Activated naive CD4-positive, alpha-beta T cell (primary cell): ENCODE data around the gene CIDEB.
A peak's percentile ranks its signal among the peaks of the same experiment; 100 is the strongest.

Source experiments
- DNase-seq, 4 experiments: peaks; one replicate each; lab custom pipeline; 2025; lab: John Stamatoyannopoulos, UW

The CIDEB gene

GRCh38 chr14:24312736-24313507, 5.1 kb upstream of the CIDEB start:
- DNase-seq, result no peak

GRCh38 chr14:24311837-24312615, 4.2 kb upstream of the CIDEB start:
- DNase-seq, result no peak

GRCh38 chr14:24310646-24311604, 3.1 kb upstream of the CIDEB start, which contains the start of gene LTB4R:
Gene LTB4R (plus strand): TSS chr14:24311502. CDS start chr14:24315652, 4,150 bp downstream.
- DNase-seq, result peak in 3 of 4 experiments; percentile 29 to 66 (median 48)

- DNase-seq, result no peak
Measured at GRCh38 chr14:24310265-24310645, 2.5 kb upstream of the CIDEB start.

GRCh38 chr14:24309538-24310264, 1.9 kb upstream of the CIDEB start, which contains the start of gene LTB4R2:
Gene LTB4R2 (plus strand): TSS chr14:24310140. CDS start chr14:24310665, 525 bp downstream.
- no peak for DNase-seq

- no peak for DNase-seq
Measured at GRCh38 chr14:24308342-24309124, 756 bp upstream of the CIDEB start.

- DNase-seq, result no peak
Measured at GRCh38 chr14:24307156-24307574, 612 bp downstream of the CIDEB start.

GRCh38 chr14:24304019-24304387, 3.8 kb downstream of the CIDEB start:
- DNase-seq, result no peak

- no peak for DNase-seq
Measured at GRCh38 chr14:24300326-24300980, 7.3 kb downstream of the CIDEB start.

- DNase-seq, result peak; percentile 82 to 90 (median 87)
Measured at GRCh38 chr14:24299255-24300191, 8.3 kb downstream of the CIDEB start, which contains the start of the genes DHRS1 and NOP9. Gene DHRS1 (minus strand): TSS chr14:24299780. CDS start chr14:24299106, 674 bp downstream. Gene NOP9 (plus strand): TSS chr14:24299850. CDS start chr14:24299955, 105 bp downstream.

GRCh38 chr14:24298892-24299254, 8.9 kb downstream of the CIDEB start:
- no peak for DNase-seq

- DNase-seq, result no peak
Measured at GRCh38 chr14:24297190-24297964, 10.4 kb downstream of the CIDEB start.

GRCh38 chr14:24296341-24297157, 11.2 kb downstream of the CIDEB start:
- DNase-seq, result peak in 3 of 4 experiments; percentile 31 to 50 (median 34)

- no peak for DNase-seq
Measured at GRCh38 chr14:24293525-24293924, 14.3 kb downstream of the CIDEB start.

- DNase-seq, result no peak
Measured at GRCh38 chr14:24292118-24292807, 15.5 kb downstream of the CIDEB start.

GRCh38 chr14:24291446-24292117, 16.2 kb downstream of the CIDEB start:
- DNase-seq, result no peak
